Activated CD4-positive, alpha-beta T cell treated with anti-CD3 and anti-CD28 coated beads, Interleukin-2, amount 10 ng/mL, durations not matched to agents 24 days and 14 days (primary cell): ENCODE results near the gene PHACTR2. TPM values are rescaled to one million over a fixed set of nuclear protein-coding genes. Genes with fewer than 3 reads are reported as not detected.
A peak's percentile ranks its signal among the peaks of the same experiment; 100 is the strongest.
"Not testable (repeated sequence)": the region's sequence is repeated elsewhere in the genome, so short reads cannot be mapped to it uniquely, and the experiment has no call there.

Experiments
- DNase-seq: peaks from one replicate; pipeline ENCODE4 v3.0.0; 2022
- H3K27ac Mint-ChIP-seq: one replicate; pipeline ENCODE4 v1.8.0; 2022; ENCODE audit warnings: mild to moderate bottlenecking, mixed read lengths
- H3K27me3 Mint-ChIP-seq: one replicate; pipeline ENCODE4 v1.8.0; 2022; ENCODE audit warnings: mixed read lengths
- H3K36me3 Mint-ChIP-seq: one replicate; pipeline ENCODE4 v1.8.0; 2022; ENCODE audit warnings: low read depth, mild to moderate bottlenecking, mixed read lengths
- H3K4me1 Mint-ChIP-seq: one replicate; pipeline ENCODE4 v1.8.0; 2021; ENCODE audit warnings: mixed read lengths
- H3K4me3 Mint-ChIP-seq: one replicate; pipeline ENCODE4 v1.8.0; 2022; ENCODE audit warnings: mild to moderate bottlenecking, moderate library complexity, mixed read lengths
- H3K9me3 Mint-ChIP-seq: one replicate; pipeline ENCODE4 v1.8.0; 2021; ENCODE audit warnings: mixed read lengths
- intact Hi-C: fragments of 100-400 bp; cut with micrococcal nuclease; formaldehyde crosslinking; loops from one replicate; pipeline ENCODE4 v1.15.1; 2023
- total RNA-seq: library from RNA; stranded (reverse); gene quantifications from 2 replicates; pipeline ENCODE4 v1.2.3, GENCODE V29; 2022

The PHACTR2 gene
- total RNA-seq, 1 donor from 2014 or later, result 53.8 TPM

DNA sequence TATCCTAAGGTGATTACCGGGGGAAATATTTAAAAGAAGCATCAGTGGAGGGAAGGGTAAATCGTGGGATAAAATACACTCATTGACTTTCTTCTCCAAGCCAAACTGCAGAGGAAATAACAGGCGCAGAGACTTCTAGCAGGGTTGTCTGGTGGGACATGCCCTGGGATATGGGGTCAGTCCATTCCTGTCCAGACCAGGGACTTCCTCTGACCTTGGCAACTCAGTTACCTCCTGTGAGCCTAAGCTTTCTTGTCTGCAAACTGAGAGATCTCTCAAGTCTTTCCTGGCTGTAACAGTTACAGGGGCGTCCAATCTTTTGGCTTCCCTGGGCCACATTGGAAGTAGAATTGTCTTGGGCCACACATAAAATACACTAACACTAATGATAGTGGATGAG, 21.7 kb upstream of the PHACTR2 start:
- no peak for DNase-seq
- Mint-ChIP-seq H3K27me3 (no peaks in the 10 kb centered on the region), H3K4me1 (no peaks in the 10 kb centered on the region), H3K9me3 (peaks cover 19% of the 10 kb centered on the region), H3K36me3 (peaks cover 9% of the 10 kb centered on the region), H3K4me3 (no peak overlapping the region), H3K27ac (no peak overlapping the region)
- intact Hi-C loops, result no loop called here

DNA sequence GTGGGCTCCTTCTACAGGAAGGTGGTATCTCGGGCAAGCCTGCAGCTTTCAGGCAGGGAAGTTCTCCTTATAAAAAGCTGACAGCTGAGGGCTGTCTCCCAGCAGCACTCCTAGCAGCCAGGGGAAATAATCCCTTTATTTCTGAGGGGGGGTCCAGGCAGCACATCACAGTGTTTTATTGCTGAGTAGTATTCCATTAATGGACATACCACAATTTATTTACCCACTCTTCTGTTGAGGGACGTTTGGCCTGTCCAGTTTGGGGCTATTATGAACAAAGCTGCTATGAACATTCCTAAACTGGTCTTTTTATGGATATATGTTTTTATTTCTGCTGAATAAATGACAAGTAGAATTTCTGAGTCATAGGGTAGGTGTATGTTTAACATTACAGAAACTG, 20.0 kb upstream of the PHACTR2 start:
- no peak overlapping the region for H3K27ac Mint-ChIP-seq

DNA sequence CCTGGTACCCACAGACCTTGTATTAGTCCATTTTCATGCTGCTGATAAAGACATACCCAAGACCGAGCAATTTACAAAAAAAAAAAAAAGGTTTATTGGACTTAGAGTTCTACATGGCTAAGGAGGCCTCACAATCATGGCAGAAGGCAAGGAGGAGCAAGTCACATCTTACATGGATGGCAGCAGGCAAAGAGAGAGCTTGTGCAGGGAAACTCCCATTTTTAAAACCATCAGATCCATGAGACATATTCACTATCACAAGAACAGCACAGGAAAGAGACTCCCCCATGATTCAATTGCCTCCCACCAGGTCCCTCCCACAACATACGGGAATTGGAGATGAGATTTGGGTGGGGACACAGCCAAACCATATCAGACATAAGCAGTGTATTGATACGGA, 17.6 kb upstream of the PHACTR2 start:
- peaks cover 13% of the 10 kb centered on the region for H3K36me3 Mint-ChIP-seq
- intact Hi-C loops, H3K27ac Mint-ChIP-seq, DNase-seq, H3K27me3 Mint-ChIP-seq, H3K4me3 Mint-ChIP-seq, H3K4me1 Mint-ChIP-seq: not testable (repeated sequence)
- H3K9me3 Mint-ChIP-seq, result peaks cover 24% of the 10 kb centered on the region

More for the DNA sequence above, 20.0 kb upstream of the PHACTR2 start:
- DNase-seq, result no peak
- intact Hi-C loops, result no loop called here
- no peaks in the 10 kb centered on the region for H3K27me3 Mint-ChIP-seq
- H3K4me3 Mint-ChIP-seq, result no peak overlapping the region
- H3K36me3 Mint-ChIP-seq, result peaks cover 9% of the 10 kb centered on the region
- H3K4me1 Mint-ChIP-seq, result no peaks in the 10 kb centered on the region
- peaks cover 16% of the 10 kb centered on the region for H3K9me3 Mint-ChIP-seq

DNA sequence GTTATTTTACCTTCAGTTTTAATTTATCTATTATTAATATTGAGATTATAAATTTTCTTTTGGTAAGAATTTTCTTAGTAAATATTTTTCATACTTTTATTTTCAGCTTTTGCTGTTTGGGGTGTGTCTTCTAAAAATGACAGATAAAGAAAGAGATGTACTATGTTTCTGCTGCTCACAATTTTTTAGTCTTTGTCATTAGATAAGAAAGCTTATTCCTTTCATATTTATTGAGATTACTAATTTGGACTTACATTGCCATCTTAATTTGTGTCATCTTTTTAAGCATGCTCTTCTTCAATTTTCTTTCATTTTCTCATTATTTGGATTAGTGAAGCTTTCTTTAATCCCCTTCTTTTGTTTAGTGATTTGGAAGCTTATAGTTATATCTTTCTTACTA, 13.6 kb upstream of the PHACTR2 start:
- Mint-ChIP-seq H3K9me3 (peaks cover 48% of the 10 kb centered on the region), H3K4me1 (peaks cover 3% of the 10 kb centered on the region), H3K36me3 (peaks cover 28% of the 10 kb centered on the region), H3K27ac (no peak overlapping the region), H3K27me3 (no peaks in the 10 kb centered on the region), H3K4me3 (no peak overlapping the region)
- DNase-seq, result no peak
- intact Hi-C loops, result no loop called here

DNA sequence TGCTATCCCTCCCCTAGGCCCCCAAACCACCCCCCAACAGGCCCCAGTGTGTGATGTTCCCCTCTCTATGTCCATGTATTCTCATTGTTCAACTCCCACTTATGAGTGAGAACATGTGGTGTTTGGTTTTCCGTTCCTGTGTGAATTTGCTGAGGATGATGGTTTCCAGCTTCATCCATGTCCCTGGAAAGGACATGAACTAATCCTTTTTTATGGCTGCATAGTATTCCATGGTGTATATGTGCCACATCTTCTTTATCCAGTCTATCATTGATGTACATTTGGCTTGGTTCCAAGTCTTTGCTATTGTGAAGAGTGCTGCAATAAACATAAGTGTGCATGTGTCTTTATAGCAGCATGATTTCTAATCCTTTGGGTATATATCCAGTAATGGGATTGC, 11.8 kb upstream of the PHACTR2 start:
- H3K27ac Mint-ChIP-seq, H3K4me1 Mint-ChIP-seq, H3K27me3 Mint-ChIP-seq, intact Hi-C loops, DNase-seq, H3K4me3 Mint-ChIP-seq: not testable (repeated sequence)
- Mint-ChIP-seq H3K36me3 (peaks cover 23% of the 10 kb centered on the region), H3K9me3 (peaks cover 43% of the 10 kb centered on the region)

DNA sequence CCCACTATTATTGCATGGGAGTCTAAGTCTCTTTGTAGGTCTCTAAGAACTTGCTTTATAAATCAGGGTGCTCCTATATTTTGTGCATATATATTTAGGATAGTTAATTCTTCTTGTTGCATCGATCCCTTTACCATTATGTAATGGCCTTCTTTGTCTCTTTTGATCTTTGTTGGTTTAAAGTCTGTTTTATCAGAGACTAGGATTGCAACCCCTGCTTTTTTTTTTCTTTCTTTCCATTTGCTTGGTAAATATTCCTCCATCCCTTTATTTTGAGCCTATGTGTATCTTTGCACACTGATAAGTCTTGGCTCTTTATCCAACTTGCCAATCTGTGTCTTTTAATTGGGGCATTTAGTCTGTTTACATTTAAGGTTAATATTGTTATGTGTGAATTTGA, 8.3 kb upstream of the PHACTR2 start:
- H3K27me3 Mint-ChIP-seq, H3K4me1 Mint-ChIP-seq, H3K27ac Mint-ChIP-seq, intact Hi-C loops, H3K4me3 Mint-ChIP-seq, DNase-seq: not testable (repeated sequence)
- peaks cover 39% of the 10 kb centered on the region for H3K9me3 Mint-ChIP-seq
- H3K36me3 Mint-ChIP-seq, result peaks cover 21% of the 10 kb centered on the region

DNA sequence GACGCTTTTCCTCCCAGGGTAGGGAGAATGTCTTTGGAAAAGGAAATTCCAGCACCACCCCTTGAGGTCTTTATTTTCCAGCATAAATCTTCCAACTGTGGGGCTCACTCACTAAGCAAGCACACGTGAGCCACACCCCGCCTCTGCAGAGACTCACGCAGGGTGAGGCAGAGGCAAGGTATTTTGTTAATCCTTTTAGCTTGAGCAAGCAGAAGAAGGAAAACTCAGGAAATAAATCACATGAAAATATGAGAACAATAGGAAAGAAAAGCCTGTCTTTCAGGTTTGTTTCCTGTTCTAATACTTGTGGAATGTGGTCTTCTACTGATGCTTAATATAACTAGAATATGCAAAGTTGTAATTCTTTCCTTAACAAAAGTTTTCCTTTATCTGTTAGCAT, 4.1 kb upstream of the PHACTR2 start:
- H3K4me3 Mint-ChIP-seq, result no peak overlapping the region
- intact Hi-C loops, result no loop called here
- no peak overlapping the region for H3K27ac Mint-ChIP-seq
- peaks cover 8% of the 10 kb centered on the region for H3K9me3 Mint-ChIP-seq
- H3K4me1 Mint-ChIP-seq, result peaks cover 5% of the 10 kb centered on the region
- peaks cover 5% of the 10 kb centered on the region for H3K36me3 Mint-ChIP-seq
- peaks cover 24% of the 10 kb centered on the region for H3K27me3 Mint-ChIP-seq
- DNase-seq, result no peak

DNA sequence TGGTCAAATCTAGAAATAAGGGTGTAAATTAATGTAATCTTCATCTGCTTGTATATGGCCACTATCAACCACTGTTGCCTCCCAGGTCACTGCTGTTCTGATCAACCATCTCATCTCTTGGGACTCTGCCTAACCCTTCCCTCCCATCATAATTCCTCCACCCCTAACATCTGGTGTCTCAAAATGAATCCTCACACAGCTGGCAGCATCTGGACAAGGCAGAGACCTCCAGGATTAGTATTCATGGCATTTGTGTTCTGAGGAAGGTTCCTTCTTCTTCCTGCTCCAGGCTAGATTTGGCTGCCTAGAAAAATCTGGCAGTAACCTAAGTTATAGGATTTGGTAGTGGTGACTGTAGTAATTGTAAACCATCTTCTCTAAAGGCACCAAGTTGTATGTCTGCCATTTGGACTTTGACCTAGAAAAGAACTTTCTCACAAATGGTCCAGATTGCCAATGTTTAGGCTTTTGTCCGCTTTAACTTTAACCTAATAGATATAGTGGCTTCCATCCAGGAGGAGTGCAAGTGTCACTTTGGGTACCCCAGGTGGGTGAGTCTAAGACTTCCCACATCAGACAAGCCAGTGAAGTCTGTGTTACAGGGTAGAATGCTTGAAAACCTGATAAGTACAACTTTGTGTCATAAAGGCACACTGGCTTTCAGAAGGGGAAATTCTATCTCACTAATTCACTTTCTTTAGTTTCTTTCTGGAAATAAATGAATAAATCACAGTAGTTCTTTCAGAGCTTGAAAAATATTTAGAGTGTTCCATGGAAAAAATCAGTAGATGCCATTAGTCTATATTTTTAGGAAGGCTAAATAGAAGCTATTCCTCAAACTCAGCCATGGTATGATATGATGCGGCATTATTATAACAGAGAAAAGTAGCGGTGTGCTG, 3.0 kb upstream of the PHACTR2 start:
- Mint-ChIP-seq H3K36me3 (peaks cover under 1% of the 10 kb centered on the region), H3K27me3 (peaks cover 33% of the 10 kb centered on the region), H3K4me1 (peaks cover 12% of the 10 kb centered on the region), H3K27ac (no peak overlapping the region), H3K9me3 (peaks cover 8% of the 10 kb centered on the region), H3K4me3 (no peak overlapping the region)
- no peak for DNase-seq
- intact Hi-C loops, result loop anchor here (5.0 kb wide), 3 partner anchors 47 to 97 kb away; no protein-coding TSS in a partner anchor

DNA sequence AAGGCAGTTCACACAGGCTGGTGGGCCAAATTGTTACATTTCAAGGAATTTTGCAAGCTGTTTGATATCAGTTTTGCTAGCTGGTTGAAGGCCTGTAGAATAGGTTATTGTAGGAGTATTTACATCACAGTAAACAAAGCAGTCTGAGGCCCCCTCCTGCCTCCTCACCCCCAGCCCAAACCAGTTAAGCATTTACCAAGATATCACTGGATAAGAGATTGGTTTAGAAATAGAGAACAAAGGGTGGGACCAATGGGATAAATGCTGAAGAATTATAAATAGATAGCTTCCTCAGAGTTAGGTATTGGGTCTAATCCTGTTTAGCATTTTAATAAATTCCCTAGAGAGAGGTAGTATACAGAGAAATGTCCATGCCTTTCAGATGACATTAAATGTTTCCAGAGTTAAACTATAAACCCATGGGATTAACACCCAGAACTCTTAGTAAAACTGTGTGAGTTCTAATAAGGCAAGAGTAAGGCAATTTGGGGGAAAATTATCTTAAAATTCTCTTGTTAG, 2.3 kb upstream of the PHACTR2 start:
- H3K4me1 Mint-ChIP-seq, result peaks cover 12% of the 10 kb centered on the region
- intact Hi-C loops, result loop anchor here (5.0 kb wide), 3 partner anchors 48 to 98 kb away; no protein-coding TSS in a partner anchor
- no peaks in the 10 kb centered on the region for H3K36me3 Mint-ChIP-seq
- H3K4me3 Mint-ChIP-seq, result no peak overlapping the region
- no peak overlapping the region for H3K27ac Mint-ChIP-seq
- H3K27me3 Mint-ChIP-seq, result peaks cover 38% of the 10 kb centered on the region
- no peak for DNase-seq
- H3K9me3 Mint-ChIP-seq, result peaks cover 5% of the 10 kb centered on the region

DNA sequence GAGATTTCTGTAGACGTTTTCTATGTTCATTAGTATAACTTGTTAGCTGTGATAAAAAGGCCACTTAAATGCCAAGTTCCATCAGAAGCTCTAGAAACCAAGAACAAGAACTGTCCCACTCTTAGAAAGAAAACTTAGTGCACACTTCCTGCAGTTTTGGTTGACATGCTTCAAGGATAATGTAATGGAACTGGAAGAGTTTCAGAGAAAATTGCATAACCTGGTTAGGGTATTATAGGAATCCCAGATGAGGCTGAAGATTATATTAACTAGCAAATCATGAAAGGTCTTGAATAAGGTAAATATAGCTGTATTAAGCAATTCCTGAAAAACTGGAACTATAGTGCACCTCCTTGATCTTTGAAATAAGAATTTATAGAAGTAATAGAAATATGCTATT, 1.8 kb upstream of the PHACTR2 start:
- no peak for DNase-seq
- H3K36me3 Mint-ChIP-seq, result peaks cover 1% of the 10 kb centered on the region
- intact Hi-C loops, result loop anchor here (5.0 kb wide), 3 partner anchors 49 to 99 kb away; no protein-coding TSS in a partner anchor
- peaks cover 39% of the 10 kb centered on the region for H3K27me3 Mint-ChIP-seq
- no peak overlapping the region for H3K4me3 Mint-ChIP-seq
- H3K4me1 Mint-ChIP-seq, result peaks cover 12% of the 10 kb centered on the region
- no peak overlapping the region for H3K27ac Mint-ChIP-seq
- H3K9me3 Mint-ChIP-seq, result peaks cover 4% of the 10 kb centered on the region

DNA sequence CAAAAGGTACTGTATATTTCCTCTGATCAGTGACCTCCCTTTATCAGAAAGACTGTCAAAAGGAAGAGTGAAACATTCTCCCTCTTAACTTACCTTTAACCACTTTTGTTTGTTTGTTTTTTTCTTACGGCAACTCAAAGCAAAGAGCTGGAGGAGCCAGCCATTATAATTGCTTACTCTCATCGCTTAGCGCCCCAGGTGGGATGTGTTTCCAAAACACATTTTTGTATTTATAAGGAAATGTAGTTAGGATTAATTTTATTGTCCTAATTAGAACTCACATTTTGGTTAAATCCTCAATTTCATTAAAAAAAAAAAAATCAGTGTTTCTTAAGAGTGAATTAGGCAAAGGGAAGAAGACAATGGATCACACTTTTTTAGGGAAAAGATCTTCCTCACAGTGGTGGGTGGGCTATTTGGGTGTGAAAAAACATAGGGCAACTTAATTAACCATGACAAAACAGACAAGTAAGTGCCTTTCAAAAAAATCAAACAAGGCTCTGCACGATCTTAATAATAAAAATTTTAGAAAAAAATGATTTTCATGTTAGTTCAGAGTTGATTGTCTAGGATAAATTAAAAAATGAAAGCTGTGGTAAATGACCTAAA, 1.2 kb upstream of the PHACTR2 start:
- Mint-ChIP-seq H3K4me1 (peaks cover 12% of the 10 kb centered on the region), H3K36me3 (peaks cover 2% of the 10 kb centered on the region), H3K9me3 (peaks cover 7% of the 10 kb centered on the region), H3K27me3 (peaks cover 42% of the 10 kb centered on the region), H3K27ac (no peak overlapping the region), H3K4me3 (no peak overlapping the region)
- intact Hi-C loops, result loop anchor here (5.0 kb wide), 3 partner anchors 49 to 99 kb away; no protein-coding TSS in a partner anchor
- DNase-seq, result no peak

DNA sequence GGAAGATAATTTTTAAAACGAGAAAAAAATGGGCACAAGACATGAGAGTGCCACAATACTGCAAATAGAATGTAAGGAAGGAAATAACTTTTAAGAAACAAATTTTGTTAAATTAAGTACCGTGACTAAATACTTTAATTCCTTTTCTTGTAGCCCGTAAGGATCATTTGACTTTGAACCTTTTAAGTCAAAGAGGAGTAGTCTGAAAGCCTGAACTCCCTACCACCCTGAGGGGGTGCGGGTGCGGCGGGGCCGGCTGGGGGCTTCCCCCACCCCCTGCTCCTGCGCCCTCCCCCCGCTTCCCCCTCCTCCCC, 231 bp upstream of the PHACTR2 start:
- Mint-ChIP-seq H3K4me3 (peak overlapping the region; percentile 84), H3K36me3 (peaks cover 10% of the 10 kb centered on the region), H3K4me1 (peaks cover 14% of the 10 kb centered on the region), H3K9me3 (peaks cover 14% of the 10 kb centered on the region), H3K27ac (no peak overlapping the region), H3K27me3 (peaks cover 46% of the 10 kb centered on the region)
- intact Hi-C loops, result loop anchor here (5.0 kb wide), 3 partner anchors 50 to 100 kb away; no protein-coding TSS in a partner anchor
- no peak for DNase-seq

DNA sequence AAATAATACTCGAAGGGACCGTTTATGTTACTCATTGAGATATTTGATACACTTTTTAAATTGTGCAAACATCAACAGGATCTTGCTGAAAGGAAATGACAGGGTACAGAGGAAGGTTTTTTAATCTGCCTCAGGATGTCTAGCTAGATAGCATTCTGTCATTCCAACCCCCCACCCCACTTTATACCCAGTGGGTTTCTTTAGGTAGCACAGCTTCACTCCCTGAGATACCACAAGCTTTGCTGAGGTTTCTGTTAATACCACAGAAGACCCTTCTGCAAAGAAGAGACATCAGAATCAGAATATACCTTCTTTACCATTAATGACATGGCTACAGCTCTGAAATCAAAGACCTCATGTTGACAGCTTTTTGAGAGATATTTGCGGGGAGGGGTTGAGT, 1.3 kb downstream of the PHACTR2 start:
- Mint-ChIP-seq H3K27ac (no peak overlapping the region), H3K36me3 (peaks cover 18% of the 10 kb centered on the region), H3K4me1 (peaks cover 15% of the 10 kb centered on the region), H3K4me3 (peak overlapping the region; percentile 84), H3K27me3 (peaks cover 46% of the 10 kb centered on the region), H3K9me3 (peaks cover 22% of the 10 kb centered on the region)
- no peak for DNase-seq
- intact Hi-C loops, result loop anchor here (5.0 kb wide), 3 partner anchors 52 to 102 kb away; no protein-coding TSS in a partner anchor

DNA sequence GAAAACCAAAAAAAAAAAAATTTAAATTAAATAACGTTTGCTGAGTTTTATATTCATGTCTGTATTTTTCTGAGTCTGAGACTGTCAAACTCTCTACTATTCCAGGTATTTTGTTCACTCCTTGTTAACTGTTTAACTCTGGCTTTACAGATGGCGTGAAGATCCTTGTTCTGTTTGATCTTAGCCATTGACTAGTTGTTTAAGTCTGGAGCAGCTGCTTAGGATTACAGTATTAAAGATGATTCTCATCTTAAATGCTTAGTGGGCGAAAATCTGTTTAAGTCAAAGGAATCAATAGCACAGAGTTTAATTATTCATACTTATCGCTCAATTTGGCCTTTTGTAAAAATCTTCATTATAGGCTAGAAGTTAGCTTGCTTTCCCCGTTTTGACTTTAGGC, 2.4 kb downstream of the PHACTR2 start:
- H3K27me3 Mint-ChIP-seq, result peaks cover 37% of the 10 kb centered on the region
- peaks cover 25% of the 10 kb centered on the region for H3K9me3 Mint-ChIP-seq
- no peak for DNase-seq
- intact Hi-C loops, result no loop called here
- H3K36me3 Mint-ChIP-seq, result peaks cover 20% of the 10 kb centered on the region
- H3K4me1 Mint-ChIP-seq, result peaks cover 17% of the 10 kb centered on the region
- no peak overlapping the region for H3K27ac Mint-ChIP-seq
- no peak overlapping the region for H3K4me3 Mint-ChIP-seq
